Activated CD8-positive, alpha-beta memory T cell treated with anti-CD3 and anti-CD28 coated beads for 4 hours (primary cell): ENCODE data around the gene ALS2.
"Not testable (repeated sequence)": the region's sequence is repeated elsewhere in the genome, so short reads cannot be mapped to it uniquely, and the experiment has no call there.

Experiments used
- DNase-seq, 2 donors: peaks; one replicate each; pipeline ENCODE4 v3.0.0-alpha.2; 2020; ENCODE audit warnings: low read depth in 2 of 2

Gene ALS2

DNA sequence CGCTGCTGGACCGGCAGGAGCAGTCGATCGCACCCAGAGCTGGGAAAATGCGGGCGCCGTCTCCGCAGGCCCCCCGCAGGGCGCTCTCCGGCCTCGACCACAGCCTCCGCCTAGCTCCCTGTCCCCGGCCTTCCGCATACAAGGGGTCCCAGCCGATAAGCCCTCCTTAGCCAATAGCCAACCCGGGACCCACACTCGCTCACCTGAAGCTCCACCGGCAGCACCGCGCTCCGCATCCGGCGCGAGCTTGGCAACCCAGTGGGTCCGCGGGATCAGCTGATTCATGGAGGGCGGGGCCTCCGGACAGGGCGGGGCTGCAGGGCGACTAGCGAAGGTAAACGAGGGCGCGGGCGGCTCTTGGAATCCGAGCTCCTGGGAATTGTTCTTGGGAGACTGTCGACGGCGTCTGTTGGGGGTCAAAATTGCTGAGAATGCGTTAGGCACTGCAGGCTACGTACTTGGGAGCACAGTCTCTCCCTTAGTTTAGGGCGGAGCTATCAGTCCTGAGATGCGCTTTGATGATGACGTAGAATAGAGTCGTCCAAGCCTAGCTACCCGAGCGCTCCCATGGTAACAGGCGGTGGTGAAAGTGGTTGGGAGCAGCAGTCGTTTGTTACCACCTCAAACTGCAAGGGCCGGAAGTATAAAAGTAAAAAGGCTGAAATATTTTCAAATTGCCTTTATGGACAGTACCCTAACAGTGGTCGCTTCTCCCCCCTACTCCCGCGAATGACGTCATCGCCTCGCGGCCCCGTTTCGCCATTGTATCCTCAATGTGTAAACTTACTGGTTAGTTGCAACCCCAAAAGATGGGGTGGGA lies at the start of gene ALS2:
TSS of gene ALS2 (minus strand) at position 260 of the 820 bp plus-strand sequence. CDS start 12,048 bp downstream, outside the sequence.
- peak; percentile 86 to 87 for DNase-seq

DNA sequence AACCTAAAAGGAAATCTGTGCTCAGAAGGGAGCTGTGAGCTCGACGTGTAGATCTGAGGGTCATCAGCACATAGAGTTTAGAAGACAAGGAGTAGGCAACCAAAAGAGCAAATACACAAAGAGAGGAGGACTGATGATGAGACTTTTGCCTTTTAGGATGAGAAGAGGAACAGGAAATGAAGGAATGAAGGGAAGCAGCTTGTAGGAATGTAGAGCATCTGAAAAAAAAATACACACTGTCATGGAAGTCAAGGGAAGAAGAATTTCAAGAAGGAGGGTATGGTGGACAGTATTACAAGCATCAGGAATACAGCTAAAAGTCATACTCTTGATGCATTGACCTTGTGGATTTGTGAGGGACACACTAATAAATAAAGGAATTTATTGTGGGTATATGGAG lies 47.5 kb upstream of the ALS2 start:
- DNase-seq: no peak

DNA sequence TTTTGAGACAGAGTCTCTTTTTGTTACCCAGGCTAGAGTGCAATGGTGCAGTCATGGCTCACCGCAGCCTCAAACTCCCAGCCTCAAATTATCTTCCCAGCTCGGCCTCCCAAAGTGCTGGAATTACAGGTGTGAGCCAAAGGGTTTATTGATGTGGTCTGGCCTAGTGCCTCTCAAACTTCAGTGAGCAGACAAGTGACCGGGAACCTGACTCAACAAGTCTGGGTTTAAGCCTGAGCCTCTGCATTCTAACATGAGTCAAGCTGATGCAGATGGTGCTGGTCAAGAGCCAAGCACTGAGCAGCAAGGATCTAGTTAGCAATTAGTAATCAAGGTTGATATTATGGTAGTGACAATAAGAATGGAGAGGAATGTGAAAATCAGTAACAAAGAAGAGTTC lies 46.9 kb upstream of the ALS2 start:
- DNase-seq: no peak

DNA sequence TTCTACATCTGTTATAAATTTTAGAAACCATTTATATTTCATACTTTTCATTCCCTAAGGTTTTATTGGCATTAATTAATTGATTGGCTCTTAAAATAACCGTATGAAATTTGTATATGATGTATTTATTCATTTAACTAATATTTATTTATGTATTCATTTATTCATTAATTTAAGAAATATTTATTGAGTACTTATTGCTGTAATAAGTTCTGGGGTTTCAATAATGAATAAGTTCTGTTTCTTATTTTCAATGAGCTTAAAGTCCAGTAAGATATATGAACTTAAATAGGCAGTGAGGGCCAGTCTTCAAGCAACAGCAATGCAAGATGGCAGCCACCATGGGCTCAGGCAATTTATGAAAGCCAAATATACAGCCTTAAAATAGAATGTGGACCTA lies 43.5 kb upstream of the ALS2 start:
- no peak for DNase-seq

- DNase-seq: no peak
Measured at GRCh38 chr2:201821080-201821479, 40.3 kb upstream of the ALS2 start.

DNA sequence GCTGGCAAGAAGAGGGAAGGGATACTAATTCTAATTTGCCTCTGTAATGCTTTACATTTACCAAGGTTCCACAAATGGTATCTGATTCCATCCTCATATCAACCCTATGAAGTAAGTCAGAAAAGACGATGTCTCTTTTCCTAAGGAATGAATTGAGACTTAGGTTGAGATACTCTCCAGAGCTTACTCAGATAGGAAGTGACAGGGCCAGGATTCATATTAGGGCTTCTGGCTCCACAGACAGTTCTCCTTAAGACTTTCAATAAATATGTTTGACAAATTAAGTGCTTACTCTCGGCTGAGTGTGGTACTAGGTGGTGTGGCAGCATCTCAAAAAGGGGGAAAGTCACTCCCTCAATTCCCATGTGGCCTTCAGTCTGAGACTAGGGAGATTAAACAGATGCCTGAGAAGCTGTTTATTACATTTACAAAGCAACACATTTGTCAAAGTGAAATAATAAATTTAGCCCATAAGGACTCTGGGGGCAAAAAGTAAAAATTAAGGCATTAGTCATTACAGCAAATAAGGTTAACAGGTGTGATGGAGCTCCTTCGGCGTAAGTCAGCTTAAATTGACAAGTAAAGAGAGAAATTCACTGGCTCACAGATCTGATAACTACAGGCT lies 39.8 kb upstream of the ALS2 start:
- no peak for DNase-seq

- DNase-seq: no peak
Measured at GRCh38 chr2:201816657-201817575, 36.2 kb upstream of the ALS2 start.

- no peak for DNase-seq
Measured at GRCh38 chr2:201813996-201814760, 33.4 kb upstream of the ALS2 start.

DNA sequence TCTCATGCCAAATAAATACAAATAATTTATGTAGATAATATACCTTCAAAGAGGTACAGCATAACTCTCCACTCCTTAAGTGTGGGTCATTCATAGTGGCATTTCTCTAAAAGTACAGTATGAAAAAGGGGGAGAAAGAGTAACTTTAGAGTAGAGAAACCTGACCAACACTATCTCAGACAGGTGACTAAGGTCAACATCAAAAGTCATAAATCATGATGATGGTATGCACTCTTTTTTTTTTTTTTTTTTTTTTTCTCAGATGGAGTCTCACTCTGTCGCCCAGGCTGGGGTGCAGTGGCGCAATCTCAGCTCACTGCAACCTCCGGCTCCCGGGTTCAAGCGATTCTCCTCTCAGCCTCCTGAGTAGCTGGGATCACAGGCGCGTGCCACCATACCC lies 29.9 kb upstream of the ALS2 start:
- DNase-seq: not testable (repeated sequence)

DNA sequence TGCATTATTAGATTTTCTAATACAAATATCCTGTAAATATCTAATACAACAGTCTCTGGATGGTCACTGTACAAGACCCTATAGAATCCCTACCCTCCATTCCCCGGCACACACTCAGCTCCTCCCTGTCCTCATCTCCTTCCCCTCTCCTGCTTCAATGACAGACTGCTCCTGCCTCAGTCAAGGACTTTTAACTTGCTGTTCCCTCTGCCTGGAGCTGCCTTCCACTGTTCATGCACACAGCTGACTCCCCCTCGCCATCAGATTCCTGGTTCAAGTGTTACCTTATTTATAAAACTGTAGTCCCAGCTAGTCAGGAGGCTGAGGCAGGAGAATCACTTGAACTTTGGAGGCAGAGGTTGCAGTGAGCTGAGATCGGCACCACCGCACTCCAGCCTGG lies 28.9 kb upstream of the ALS2 start:
- DNase-seq: no peak

DNA sequence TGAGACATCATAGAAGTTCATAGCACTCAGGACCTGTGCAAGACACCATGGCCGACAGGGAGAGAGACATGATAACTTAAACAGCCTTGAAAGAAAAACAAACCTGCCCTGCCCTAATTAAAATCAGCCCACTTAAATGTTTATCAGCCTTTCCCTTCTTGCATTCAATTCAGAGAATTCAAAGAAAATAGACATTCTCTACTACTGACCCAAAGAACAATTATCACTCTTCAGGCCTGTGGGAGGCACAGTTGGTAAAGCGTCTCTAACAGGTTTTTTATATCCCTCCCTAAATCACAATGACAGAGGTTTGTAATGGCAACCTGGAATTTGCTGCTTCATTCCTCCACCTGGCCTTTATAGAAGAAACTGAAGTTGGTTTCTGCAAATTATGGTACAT lies 27.3 kb upstream of the ALS2 start:
- no peak for DNase-seq

- DNase-seq: no peak
Measured at GRCh38 chr2:201807452-201807999, 26.8 kb upstream of the ALS2 start.

- no peak for DNase-seq
Measured at GRCh38 chr2:201806442-201807170, 25.9 kb upstream of the ALS2 start, which contains the start of gene CDK15. Gene CDK15 (plus strand): TSS chr2:201806537. CDS start chr2:201806665, 128 bp downstream.

GRCh38 chr2:201798914-201799285 lies 18.2 kb upstream of the ALS2 start:
- DNase-seq: not testable (repeated sequence)

GRCh38 chr2:201798252-201798913 lies 17.6 kb upstream of the ALS2 start:
- no peak for DNase-seq

- no peak for DNase-seq
Measured at GRCh38 chr2:201797175-201797840, 16.6 kb upstream of the ALS2 start.

DNA sequence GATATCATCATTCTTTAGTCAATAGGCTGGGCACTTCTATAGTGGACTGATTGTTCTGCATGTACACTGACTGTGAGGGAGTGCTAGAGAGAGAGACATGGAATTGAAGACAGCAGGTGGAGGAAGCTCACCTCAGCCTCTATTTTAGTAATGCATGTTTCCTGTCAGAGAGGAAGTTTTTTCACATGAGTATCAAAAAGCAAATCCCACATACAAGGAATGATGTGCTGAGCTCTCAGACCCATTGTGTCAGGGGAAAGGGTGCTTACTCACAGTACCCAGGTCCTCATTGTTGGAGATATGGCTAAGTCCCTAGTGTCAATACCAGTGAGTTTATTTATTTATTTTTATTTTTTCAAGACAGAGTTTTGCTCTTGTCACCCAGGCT lies 15.7 kb upstream of the ALS2 start:
- DNase-seq: no peak

- DNase-seq: no peak
Measured at GRCh38 chr2:201795607-201796477, 15.1 kb upstream of the ALS2 start.
